ENCODE measurements around the gene RPRD1A. TPM values are rescaled to one million over a fixed set of nuclear protein-coding genes. Genes with fewer than 3 reads are reported as not detected.
"Not testable (repeated sequence)": the region's sequence is repeated elsewhere in the genome, so short reads cannot be mapped to it uniquely, and the experiment has no call there.

RPRD1A gene
- total and polyA plus RNA-seq, 3 donors from 2014 or later: 73.4 to 104 (median 98.6) TPM

GRCh38 chr18:36101943-36102342 is 34.6 kb upstream of the RPRD1A start:
- 96 to 98% methylated on average over 7 of the region's 7 CpGs for WGBS, 2 donors
- Histone ChIP-seq H3K36me3 (ENCODE audit: low read depth, missing control alignments) (no peaks in the 10 kb centered on the region), H3K4me3 (no peak overlapping the region), H3K27ac (no peak overlapping the region), H3K9me3 (no peaks in the 10 kb centered on the region), H3K4me1 (no peaks in the 10 kb centered on the region), H3K27me3 (no peaks in the 10 kb centered on the region)
- DNase-seq: no peak
- intact Hi-C loops (cut with DNase I; ENCODE audit: low total_unique reads): no loop called here
- TF ChIP-seq, protein P1, sequence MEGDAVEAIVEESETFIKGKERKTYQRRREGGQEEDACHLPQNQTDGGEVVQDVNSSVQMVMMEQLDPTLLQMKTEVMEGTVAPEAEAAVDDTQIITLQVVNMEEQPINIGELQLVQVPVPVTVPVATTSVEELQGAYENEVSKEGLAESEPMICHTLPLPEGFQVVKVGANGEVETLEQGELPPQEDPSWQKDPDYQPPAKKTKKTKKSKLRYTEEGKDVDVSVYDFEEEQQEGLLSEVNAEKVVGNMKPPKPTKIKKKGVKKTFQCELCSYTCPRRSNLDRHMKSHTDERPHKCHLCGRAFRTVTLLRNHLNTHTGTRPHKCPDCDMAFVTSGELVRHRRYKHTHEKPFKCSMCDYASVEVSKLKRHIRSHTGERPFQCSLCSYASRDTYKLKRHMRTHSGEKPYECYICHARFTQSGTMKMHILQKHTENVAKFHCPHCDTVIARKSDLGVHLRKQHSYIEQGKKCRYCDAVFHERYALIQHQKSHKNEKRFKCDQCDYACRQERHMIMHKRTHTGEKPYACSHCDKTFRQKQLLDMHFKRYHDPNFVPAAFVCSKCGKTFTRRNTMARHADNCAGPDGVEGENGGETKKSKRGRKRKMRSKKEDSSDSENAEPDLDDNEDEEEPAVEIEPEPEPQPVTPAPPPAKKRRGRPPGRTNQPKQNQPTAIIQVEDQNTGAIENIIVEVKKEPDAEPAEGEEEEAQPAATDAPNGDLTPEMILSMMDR (IDR thresholded peaks at IDR 0.05): no peak
- TF ChIP-seq POLR2A (IDR thresholded peaks at IDR 0.05): no peak

- no peak for DNase-seq
- Histone ChIP-seq H3K4me3 (no peak overlapping the region), H3K27ac (no peak overlapping the region), H3K27me3 (no peaks in the 10 kb centered on the region), H3K4me1 (no peaks in the 10 kb centered on the region), H3K9me3 (no peaks in the 10 kb centered on the region), H3K36me3 (ENCODE audit: low read depth, missing control alignments) (no peaks in the 10 kb centered on the region)
- TF ChIP-seq, protein P1 (IDR thresholded peaks at IDR 0.05): no peak
- no peak for TF ChIP-seq POLR2A (IDR thresholded peaks at IDR 0.05)
- intact Hi-C loops (cut with DNase I; ENCODE audit: low total_unique reads): no loop called here
These were observed 32.0 kb upstream of the RPRD1A start for GRCh38 chr18:36099311-36099710.

GRCh38 chr18:36096955-36097354 is 29.6 kb upstream of the RPRD1A start:
- no peak for DNase-seq
- no peak overlapping the region for H3K27ac ChIP-seq
- intact Hi-C loops (cut with DNase I; ENCODE audit: low total_unique reads): no loop called here
- H3K4me3 ChIP-seq: no peak overlapping the region
- H3K36me3 ChIP-seq (ENCODE audit: low read depth, missing control alignments): no peaks in the 10 kb centered on the region
- no peaks in the 10 kb centered on the region for H3K4me1 ChIP-seq
- no peaks in the 10 kb centered on the region for H3K27me3 ChIP-seq
- no peaks in the 10 kb centered on the region for H3K9me3 ChIP-seq
- TF ChIP-seq POLR2A (IDR thresholded peaks at IDR 0.05): no peak
- TF ChIP-seq, protein P1 (IDR thresholded peaks at IDR 0.05): no peak

- no peaks in the 10 kb centered on the region for H3K36me3 ChIP-seq (ENCODE audit: low read depth, missing control alignments)
- 35 to 51% methylated on average over 1 of the region's 1 CpG for WGBS, 2 donors
- H3K27ac ChIP-seq: no peak overlapping the region
- TF ChIP-seq, protein P1 (IDR thresholded peaks at IDR 0.05): peak; percentile 47 to 52 (median 47)
- TF ChIP-seq POLR2A (IDR thresholded peaks at IDR 0.05): no peak
- no peak overlapping the region for H3K4me3 ChIP-seq
- intact Hi-C loops (cut with DNase I; ENCODE audit: low total_unique reads): no loop called here
- no peaks in the 10 kb centered on the region for H3K27me3 ChIP-seq
- no peaks in the 10 kb centered on the region for H3K9me3 ChIP-seq
- no peak for DNase-seq
- H3K4me1 ChIP-seq: no peaks in the 10 kb centered on the region
These were observed 28.7 kb upstream of the RPRD1A start for GRCh38 chr18:36095936-36096519.

GRCh38 chr18:36094431-36094830 is 27.1 kb upstream of the RPRD1A start:
- Histone ChIP-seq H3K36me3 (ENCODE audit: low read depth, missing control alignments) (no peaks in the 10 kb centered on the region), H3K9me3 (no peaks in the 10 kb centered on the region), H3K4me1 (no peaks in the 10 kb centered on the region), H3K27me3 (no peaks in the 10 kb centered on the region), H3K27ac (no peak overlapping the region), H3K4me3 (no peak overlapping the region)
- no peak for DNase-seq
- 61 to 72% methylated on average over 3 of the region's 3 CpGs for WGBS, 2 donors
- TF ChIP-seq POLR2A (IDR thresholded peaks at IDR 0.05): no peak
- TF ChIP-seq, protein P1 (IDR thresholded peaks at IDR 0.05): no peak
- intact Hi-C loops (cut with DNase I; ENCODE audit: low total_unique reads): loop anchor here (5.0 kb wide), 1 partner anchor 193 kb away; no protein-coding TSS in a partner anchor

- intact Hi-C loops (cut with DNase I; ENCODE audit: low total_unique reads): loop anchor here (5.0 kb wide), 1 partner anchor 195 kb away; no protein-coding TSS in a partner anchor
- H3K27ac ChIP-seq; DNase-seq; H3K27me3 ChIP-seq; H3K36me3 ChIP-seq (ENCODE audit: low read depth, missing control alignments); H3K4me3 ChIP-seq; H3K9me3 ChIP-seq; H3K4me1 ChIP-seq: not testable (repeated sequence)
- 83 to 95% methylated on average over 5 of the region's 5 CpGs for WGBS, 2 donors
These were observed 24.8 kb upstream of the RPRD1A start for GRCh38 chr18:36092116-36092515.

Data from testis (tissue), 3 donors.